ENCODE results near the gene MMADHC.

Gene MMADHC

DNA sequence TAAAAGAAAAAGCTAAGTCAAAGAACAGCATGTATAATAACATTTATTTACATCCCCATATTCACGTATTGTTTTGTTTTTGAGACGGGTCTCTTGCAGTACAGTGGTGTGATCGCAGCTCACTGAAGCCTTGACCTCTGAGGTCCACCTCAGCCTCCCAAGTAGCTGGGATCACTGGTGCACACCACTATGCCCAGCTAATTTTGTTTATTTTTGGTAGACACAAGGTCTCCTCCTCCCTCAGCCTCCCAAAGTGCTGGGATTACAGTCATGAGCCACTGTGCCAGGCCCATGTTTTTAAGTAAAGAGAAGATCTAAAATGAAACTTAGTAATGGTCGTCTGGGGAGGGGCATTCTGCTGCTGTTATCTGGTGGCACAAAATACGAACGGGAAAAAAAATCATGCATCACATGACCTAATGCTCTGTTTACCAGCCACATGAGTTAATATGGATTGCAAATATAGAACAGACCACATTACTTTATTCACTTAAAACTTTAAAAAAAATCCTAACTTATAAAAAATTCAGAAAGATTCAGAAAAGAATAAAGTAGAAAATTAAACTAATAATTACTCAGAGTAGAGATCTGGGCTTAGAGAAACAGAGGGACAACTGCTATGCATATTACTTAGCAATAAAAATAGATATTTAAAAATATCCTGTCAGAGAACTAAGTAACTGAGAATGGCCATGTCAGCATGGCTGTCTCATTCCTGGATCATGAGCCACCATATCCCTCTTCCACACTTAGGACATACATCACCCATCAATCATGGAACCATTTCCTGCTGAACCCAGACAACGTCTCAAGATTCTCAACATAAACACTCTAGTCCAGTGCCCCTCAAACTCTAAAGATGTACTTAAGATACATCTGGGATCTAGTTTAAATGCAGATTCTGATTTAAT is 7.3 kb downstream of the MMADHC start:
- no peak for TF ChIP-seq GATA3 (IDR thresholded peaks at IDR 0.05; ENCODE audit: low read depth, low read length)
- TF ChIP-seq GATA2 (IDR thresholded peaks at IDR 0.05; ENCODE audit: low read depth, low read length) = no peak

- TF ChIP-seq GATA2 (IDR thresholded peaks at IDR 0.05; ENCODE audit: low read depth, low read length) (no peak), GATA3 (IDR thresholded peaks at IDR 0.05; ENCODE audit: low read depth, low read length) (no peak)
Measured at GRCh38 chr2:149577269-149577668, 10.3 kb downstream of the MMADHC start.

DNA sequence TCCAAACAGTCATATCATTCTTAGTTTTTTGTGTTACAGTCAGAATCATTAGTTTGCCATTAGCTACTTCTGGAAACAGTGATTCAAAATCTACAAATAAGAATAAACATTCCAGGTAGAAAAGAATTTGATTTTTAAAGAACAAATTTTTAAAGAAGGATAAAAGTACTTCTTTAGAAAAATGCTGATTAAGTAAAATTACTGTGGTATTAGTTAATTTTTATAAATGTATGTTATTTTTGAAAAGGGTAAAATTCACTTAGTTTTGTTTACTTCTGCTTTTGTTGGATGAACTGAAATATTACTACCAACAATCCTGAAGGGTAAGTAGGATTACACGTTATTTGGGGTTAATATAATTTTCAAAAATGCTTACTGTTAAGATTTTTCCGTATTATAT is 11.8 kb downstream of the MMADHC start:
- TF ChIP-seq GATA3 (IDR thresholded peaks at IDR 0.05; ENCODE audit: low read depth, low read length) (no peak), GATA2 (IDR thresholded peaks at IDR 0.05; ENCODE audit: low read depth, low read length) (no peak)

DNA sequence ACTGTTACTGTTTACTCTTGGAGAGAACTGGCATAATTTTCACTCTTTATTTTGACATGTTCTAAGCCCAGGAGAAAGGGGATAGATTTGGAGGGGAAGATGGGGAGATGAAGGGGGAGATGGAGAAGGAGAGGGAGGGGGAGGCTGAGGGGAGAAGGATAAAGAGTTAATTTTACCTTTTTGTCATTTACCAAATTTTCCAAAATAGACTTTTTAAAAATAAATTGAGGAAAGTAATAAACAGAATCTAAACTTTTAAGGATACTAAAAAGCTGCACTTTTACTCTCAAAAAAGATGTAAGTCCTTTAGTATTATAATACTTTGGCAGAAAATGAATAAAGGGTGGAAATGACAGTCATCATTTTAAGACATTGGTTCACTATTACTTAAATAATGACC is 12.3 kb downstream of the MMADHC start:
- TF ChIP-seq GATA2 (IDR thresholded peaks at IDR 0.05; ENCODE audit: low read depth, low read length) = no peak
- no peak for TF ChIP-seq GATA3 (IDR thresholded peaks at IDR 0.05; ENCODE audit: low read depth, low read length)

DNA sequence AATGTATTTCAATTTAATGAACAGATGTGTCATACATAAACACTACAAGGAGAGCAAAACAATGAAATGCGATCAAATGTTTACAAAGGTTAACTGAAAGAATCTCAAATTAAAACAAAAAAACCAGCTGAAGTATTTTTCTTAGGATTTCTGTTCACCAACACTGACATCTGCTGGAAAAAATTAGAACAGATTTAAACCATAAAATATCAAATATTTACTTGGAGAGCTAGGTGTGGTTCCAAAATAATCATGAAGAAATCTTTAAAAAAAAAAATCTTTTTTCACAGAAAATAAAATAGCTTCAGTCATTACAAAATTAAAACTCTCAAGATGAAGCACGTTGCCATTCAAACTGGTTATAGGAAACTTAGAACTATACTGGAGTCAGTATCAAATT is 13.8 kb downstream of the MMADHC start:
- TF ChIP-seq GATA2 (IDR thresholded peaks at IDR 0.05; ENCODE audit: low read depth, low read length) = no peak
- TF ChIP-seq GATA3 (IDR thresholded peaks at IDR 0.05; ENCODE audit: low read depth, low read length) = no peak

DNA sequence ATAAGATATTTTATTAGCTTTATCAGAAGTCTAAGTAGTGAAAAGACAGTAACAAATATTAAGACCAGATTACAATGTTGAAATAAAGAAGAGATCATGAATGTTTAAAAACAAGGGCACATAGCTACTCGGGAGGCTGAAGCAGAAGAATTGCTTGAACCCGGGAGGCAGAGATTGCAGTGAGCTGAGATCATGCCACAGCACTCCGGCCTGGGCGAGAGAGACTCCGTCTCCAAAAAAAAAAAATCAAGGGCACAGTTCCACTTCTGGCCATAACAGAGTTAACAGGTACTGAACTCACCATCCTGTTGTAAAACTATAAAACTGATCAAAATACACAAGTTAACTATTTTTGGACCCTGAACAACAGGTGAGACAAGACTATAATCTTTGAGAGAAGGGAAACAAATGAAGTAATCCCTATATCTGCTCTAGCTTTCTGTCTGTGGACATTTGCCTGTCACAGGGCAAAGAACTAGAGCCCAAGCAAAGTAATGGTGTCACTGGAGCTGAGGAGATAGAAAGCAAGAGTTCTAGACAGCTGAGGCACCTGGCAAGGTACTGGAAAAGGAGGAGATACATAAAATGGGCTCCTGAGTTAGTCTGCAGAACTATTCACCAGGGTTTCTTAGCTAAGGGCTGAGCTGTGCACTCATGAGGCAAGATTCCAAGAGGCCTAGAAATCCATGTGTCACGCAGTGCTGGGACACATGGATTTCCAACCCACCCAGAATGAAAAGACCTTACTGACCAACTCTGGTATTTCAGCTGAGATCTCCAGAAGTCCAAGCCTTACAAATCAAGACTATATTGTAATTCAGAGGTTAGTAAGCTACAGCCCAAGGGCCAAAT is 15.2 kb downstream of the MMADHC start:
- TF ChIP-seq GATA3 (IDR thresholded peaks at IDR 0.05; ENCODE audit: low read depth, low read length) (no peak), GATA2 (IDR thresholded peaks at IDR 0.05; ENCODE audit: low read depth, low read length) (no peak)

DNA sequence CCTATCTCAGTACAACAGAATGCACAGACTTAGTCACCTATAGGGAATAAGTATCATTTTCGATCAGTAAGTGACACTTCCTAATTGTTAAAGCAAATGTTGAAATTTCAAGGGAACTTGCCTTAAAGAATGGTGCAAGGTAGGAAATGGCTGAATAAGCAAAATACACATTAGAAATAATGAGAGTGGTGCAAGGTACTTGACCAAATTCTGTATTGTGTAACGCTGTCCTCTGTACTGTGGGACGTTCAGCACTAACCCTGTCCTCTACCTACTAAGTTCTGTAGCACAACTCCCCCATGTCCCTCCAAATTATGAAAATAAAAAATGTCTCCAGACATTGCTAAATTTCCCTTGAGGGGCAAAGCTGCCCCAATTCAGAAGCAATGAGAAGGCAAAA is 19.4 kb downstream of the MMADHC start:
- TF ChIP-seq GATA3 (IDR thresholded peaks at IDR 0.05; ENCODE audit: low read depth, low read length) (no peak), GATA2 (IDR thresholded peaks at IDR 0.05; ENCODE audit: low read depth, low read length) (no peak)

- TF ChIP-seq GATA3 (IDR thresholded peaks at IDR 0.05; ENCODE audit: low read depth, low read length) (no peak), GATA2 (IDR thresholded peaks at IDR 0.05; ENCODE audit: low read depth, low read length) (no peak)
Measured at GRCh38 chr2:149566652-149567051, 20.9 kb downstream of the MMADHC start.

GRCh38 chr2:149564983-149565382 is 22.6 kb downstream of the MMADHC start:
- no peak for TF ChIP-seq GATA2 (IDR thresholded peaks at IDR 0.05; ENCODE audit: low read depth, low read length)
- no peak for TF ChIP-seq GATA3 (IDR thresholded peaks at IDR 0.05; ENCODE audit: low read depth, low read length)

GRCh38 chr2:149564097-149564496 is 23.5 kb downstream of the MMADHC start:
- TF ChIP-seq GATA3 (IDR thresholded peaks at IDR 0.05; ENCODE audit: low read depth, low read length) (no peak), GATA2 (IDR thresholded peaks at IDR 0.05; ENCODE audit: low read depth, low read length) (no peak)

- no peak for TF ChIP-seq GATA3 (IDR thresholded peaks at IDR 0.05; ENCODE audit: low read depth, low read length)
- no peak for TF ChIP-seq GATA2 (IDR thresholded peaks at IDR 0.05; ENCODE audit: low read depth, low read length)
Measured at GRCh38 chr2:149562324-149562723, 25.3 kb downstream of the MMADHC start.

DNA sequence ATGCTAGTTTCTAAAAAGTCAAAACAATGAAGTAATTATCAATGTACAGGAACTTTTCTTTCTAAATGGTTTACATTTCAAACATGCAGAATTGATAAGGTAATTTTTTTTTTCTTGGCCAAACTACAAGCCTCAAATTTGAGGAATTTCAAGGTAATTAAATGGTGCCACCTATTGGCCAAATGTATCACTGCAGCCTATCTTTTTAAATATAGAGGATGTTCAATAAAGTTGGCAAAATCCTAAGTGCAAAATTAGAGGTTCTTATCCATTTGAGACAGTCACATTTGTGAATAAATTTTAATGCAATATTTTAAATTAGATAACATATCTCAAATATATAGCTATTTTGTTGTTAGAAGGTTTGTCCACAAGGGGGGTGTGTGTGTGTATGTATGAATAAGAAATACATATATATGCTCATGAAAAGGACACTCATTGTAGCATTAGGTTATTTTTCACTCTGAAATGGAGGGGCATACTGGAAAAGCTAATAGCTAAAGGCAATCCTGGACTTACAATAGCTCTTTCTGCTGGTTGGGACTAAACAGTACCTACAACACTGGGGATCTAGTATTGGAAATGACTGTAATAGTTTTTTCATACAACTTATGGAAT is 26.2 kb downstream of the MMADHC start:
- TF ChIP-seq GATA3 (IDR thresholded peaks at IDR 0.05; ENCODE audit: low read depth, low read length) (no peak), GATA2 (IDR thresholded peaks at IDR 0.05; ENCODE audit: low read depth, low read length) (no peak)

GRCh38 chr2:149559341-149560068 is 28.1 kb downstream of the MMADHC start:
- TF ChIP-seq GATA3 (IDR thresholded peaks at IDR 0.05; ENCODE audit: low read depth, low read length) (no peak), GATA2 (IDR thresholded peaks at IDR 0.05; ENCODE audit: low read depth, low read length) (no peak)

DNA sequence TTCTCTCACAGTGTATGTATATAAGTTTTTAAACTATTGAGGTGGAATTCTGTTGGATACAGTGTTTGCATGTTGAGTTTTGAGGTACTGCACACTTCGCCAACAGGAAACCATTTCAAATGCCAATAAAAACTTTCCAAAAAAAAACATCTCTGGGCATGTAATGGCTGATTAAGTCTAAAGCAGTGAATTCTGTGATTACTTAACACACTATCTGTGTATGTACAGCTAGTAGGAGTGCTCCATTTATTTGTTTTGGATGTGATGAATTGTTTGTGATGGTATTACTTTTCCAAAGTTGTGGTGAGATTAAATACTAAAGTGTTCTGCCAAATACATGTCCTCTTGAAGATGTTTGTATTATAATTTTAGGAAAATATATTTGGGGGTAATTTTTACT is 31.1 kb downstream of the MMADHC start:
- no peak for TF ChIP-seq GATA3 (IDR thresholded peaks at IDR 0.05; ENCODE audit: low read depth, low read length)
- TF ChIP-seq GATA2 (IDR thresholded peaks at IDR 0.05; ENCODE audit: low read depth, low read length) = no peak
